ENCODE data around the gene GBA2.

The GBA2 gene

DNA sequence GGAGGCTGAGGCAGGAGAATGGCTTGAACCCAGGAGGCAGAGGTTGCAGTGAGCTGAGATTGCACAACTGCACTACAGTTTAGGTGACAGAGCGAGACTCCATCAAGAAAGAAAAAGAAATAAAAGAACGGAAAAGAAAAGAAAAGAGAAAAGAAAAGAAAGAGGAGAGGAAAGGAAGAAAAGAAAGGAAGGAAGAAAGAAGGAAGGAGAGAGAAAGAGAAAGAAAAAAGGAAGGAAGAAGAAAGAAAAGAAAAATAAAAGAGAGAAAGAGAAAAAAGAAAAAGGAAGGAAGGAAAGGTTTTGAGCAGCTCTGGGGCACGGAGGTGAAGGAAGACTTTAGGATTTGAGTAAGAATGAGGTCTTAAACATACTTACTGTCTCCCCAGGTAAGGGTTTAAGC lies 35.5 kb downstream of the GBA2 start:
- DNase-seq: no peak

DNA sequence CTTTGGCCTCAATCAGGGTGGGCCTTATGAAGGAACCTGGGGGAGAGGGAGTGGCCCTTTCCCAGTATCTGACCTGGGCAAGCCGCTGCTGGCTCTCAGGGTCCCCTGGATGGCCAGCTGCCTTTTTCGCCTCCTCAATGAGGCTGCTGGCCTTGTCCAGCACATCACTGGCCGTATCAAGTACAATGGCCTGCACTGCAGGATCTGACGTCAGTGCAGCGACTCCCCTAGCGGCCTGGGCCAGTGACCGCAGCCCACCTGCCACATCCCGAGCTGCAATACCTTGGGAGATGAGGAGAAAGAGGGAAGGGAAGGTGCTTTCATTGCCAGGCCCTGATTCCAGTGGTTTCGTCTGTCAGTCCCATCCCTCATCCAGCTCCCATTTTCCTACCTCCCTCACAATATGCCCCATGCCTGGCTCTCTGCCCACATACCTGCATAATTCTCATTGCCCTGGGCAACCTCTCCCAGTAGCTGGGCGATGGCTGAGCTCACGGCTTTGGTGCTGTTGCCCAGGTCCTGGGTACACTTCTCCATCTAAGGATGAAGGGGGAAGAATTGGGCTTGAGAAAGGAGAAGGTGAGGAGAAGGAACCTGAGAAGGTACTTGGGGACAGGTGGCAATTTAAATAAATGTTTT lies 36.1 kb downstream of the GBA2 start:
- no peak for DNase-seq

DNA sequence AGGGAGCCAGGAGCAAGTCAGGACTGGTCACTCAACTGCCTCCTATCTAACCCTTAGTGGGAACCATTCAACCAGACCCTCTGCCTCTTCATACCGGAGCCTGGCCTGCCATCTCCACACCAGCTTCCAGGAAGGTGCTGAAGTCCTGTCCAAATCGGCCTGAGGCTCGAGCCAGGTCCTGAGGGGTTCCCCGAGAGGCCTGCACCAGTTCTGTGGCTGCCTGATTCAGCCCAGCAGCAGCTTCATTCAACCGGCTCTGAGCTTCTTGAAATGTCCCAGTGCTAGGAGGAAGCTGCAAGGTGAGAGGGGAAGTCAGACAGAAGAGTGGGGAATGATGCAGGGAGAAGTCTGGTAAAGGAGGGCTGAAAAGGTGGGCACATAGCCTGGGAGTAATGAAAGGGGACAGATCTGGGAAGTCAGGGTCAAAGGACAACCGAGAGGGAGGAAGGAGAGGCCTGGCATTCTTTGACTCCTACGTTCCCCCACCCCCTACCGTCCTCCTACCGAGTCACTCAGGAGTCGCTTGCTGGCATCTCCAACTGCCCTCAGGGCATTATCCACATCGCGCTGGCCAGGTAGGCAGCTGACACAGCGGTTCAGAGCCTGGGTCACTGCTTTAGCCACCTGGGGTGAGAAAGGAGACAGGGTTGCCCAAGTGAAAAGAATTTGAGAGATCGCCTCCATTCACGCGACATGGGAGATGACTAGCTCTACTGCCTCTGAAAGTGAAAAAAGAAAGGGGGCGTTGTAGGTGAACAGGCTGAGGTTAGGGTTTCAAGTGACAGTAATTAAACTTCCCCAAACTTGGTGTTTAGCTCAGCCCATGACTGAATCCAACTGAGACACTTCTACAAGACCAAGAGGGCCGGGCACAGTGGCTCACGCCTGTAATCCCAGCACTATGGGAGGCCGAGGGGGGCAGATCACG lies 37.3 kb downstream of the GBA2 start:
- no peak for DNase-seq

DNA sequence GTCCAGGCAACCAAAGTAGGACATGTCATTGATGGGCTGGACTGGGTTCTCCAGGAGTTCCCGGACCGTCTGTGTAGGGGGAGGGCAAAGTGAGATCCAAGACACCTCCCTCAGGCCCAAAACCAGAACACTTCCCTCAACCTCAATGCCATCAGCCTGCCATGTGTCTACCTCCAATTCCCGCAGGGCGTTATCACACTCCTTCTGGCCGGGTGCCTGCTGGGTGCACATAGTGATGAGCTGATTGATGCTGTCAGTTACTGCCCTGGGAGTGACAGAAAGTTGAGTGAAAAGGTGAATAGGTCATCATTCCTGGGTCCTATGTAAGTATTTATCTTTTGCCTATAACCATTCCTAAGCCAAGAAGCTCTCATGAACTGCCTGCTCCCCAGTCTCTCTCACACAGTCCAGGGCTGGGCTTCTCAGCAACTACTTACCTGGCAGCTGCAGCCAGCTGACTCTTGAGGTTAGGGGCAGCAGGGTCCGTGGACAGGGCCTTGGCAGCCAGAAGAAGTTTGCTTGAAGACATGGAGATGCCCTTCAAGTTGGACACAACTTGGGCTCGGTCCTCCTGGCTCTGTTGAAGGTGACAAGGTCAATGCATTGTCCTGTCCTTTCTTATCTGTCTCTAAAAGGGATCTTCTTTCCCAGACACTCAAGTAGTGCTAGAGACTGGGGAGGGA lies 38.1 kb downstream of the GBA2 start:
- DNase-seq: no peak

DNA sequence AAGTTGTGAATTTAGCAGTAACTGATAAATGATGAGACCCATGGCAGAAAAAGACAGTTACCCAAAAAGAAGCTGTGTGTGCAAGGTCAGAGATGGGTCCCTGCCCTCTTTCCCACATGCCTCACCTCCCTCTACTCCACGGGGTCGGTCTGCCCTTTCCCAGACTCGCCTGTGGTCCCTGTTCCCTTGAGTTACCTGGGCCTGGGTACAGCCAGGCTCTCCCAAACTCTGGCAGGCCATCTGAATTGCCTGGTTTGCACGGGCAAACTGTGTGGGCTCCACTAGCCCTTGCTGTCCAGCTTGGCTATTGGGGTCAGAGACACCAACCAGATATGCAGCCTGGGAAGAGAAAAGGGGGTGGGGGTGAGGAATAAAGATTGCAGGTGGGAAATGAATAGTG lies 40.9 kb downstream of the GBA2 start:
- no peak for DNase-seq

DNA sequence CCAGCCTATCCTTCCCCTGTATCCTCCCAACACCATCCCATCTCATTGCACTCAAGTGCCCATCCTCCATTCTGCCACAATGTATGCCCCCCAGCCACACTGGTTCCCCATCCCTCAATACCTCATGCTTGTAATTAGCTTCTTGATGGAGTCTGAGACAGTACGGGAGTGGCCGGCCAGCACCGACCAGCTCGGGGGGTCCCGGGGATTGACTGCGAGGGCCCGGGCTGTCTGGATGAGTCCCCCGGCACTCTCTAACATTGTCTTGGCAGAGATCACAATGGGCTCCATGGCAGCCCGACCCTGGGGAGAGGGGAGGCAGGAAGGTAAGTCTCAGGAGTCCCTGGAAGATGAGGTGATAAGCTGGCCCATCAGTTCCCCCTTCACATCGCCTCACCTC lies 42.1 kb downstream of the GBA2 start:
- no peak for DNase-seq

DNA sequence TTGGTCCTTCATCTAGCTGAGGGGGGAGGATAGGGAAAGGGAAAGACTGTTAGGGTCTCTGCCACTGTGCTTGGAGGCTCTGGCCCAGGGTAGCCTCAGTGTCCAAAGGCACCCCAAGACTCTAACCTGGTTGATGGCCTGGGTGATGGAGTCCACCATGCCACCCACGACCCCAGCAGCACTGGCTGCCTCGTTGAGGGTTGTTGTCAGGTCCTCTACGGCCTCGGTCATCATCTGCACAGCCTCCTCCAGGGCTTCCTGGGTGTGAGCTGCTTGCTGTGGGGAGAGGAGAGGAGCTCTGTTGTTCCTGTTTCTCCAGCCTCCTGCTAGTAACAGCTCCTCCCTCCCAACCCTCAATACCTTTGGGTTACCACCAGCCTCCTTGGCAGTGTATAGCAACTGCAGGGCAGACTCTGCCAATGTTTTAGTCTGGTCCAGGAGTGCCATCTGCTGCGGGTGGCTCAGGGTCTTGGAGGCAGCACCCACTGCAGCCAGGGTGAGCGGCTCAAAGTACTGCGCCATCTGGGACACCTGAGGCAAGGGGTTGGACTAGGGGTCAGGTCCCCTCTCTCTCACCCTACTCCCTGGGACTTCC lies 43.1 kb downstream of the GBA2 start:
- no peak for DNase-seq

DNA sequence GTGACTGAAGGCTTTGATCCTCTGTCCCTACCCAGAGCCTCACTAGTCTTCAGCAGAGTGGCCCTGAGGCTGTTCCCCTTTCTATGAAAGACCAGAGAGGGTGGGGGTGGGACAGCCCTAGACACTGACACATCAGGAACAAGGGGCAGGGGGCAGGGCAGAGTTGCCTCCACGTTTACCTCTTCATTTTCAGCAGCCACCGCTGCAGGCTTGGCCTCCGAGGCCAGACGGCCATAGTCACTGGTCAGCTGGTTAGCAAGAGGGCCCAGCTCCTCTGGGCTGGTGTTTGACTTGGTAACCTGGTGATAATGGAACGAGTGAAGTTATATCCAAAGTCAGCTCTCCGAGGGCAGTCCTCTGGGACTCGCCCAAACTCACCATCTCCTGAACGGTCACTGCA lies 43.7 kb downstream of the GBA2 start:
- DNase-seq: no peak

DNA sequence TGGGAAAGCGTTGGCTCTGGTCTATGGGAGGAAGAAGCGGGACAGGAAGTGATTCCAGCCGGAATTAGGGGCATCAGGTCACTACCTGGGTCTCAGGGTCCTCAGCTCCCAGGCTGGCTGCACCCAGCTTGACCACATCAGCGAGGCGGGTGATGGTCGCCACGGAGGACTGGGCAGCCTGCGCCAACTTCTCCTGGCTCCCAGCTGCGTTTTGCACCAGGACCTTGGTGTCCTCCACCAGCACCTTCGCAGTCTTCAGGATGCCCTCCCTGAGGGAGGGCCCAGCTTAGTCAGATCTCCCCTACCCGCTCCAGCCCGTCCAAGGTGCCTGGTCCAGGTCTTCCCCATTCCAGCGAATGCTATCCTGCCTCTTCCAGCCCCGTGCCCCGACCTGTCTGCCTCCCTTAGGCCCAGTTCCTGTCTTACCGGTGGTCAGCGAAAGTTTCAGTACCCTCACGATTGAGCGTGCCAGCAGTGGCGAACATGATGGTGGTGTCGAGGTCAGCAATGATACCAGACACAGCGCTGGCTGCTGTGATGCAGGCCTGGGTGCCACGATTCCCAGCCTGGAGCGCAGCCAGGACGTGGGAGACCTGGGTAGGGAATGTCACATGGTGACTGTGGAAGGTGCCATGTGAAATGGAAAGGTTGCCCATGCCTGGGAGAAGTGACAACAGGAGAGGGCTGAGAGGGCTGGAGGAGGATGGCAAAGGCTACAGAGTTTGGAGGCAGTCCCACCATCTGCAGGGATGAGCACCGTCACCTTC lies 44.9 kb downstream of the GBA2 start:
- DNase-seq: no peak

DNA sequence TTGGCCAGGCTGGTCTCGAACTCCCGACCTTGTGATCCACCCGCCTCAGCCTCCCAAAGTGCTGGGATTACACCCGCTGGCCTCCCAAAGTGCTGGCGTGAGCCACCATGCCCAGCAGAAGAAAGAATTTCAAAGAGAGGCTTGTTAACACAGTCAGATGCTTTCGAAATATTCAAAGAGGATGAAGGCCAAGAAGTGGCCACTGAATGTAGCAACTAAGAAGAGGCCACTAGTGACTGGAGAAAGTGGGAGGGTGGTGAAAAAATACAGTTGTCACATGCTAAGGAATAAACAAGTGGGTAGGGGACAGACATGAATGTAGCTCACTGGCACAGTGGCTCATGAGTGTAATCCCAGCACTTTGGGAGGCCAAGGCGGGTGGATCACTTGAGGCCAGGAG lies 46.3 kb downstream of the GBA2 start:
- no peak for DNase-seq

DNA sequence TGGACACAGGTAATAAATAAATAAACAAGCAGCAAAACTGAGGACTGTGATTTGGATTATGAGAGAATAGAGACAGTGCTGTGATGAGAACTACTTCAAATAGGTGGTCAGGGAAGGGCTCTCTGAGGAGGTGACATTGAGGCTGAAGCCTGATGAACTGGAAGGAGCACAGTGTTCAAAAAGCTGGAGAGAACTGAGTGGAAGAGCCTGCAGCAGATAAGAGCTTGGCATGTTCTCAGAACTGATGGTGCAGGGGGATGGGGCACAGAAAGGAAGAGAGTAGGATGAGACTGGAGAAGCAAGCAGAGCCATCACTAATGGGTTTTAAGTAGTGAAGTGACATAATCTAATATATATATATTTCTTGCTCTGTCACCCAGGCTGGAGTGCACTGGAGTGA lies 48.1 kb downstream of the GBA2 start:
- DNase-seq: no peak

DNA sequence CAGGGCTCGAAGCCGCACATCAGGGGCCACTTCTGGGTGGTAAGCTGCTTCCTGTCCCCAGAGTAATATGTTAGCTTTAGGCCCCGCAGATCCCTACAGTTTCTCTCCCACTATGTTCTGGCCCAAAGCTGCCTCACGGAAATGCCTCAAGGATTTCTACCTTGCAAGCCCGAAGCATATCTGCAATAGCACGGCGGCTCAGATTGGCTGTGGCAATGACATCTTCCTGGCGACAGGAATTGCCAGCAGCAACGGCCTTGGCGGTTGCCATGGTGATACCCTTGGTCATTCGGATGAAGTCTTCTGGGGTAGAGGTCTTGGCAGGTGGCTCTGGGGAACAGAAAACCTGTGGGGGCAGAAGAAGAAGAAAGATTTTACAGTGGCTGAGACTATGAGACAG lies 49.0 kb downstream of the GBA2 start:
- no peak for DNase-seq

DNA sequence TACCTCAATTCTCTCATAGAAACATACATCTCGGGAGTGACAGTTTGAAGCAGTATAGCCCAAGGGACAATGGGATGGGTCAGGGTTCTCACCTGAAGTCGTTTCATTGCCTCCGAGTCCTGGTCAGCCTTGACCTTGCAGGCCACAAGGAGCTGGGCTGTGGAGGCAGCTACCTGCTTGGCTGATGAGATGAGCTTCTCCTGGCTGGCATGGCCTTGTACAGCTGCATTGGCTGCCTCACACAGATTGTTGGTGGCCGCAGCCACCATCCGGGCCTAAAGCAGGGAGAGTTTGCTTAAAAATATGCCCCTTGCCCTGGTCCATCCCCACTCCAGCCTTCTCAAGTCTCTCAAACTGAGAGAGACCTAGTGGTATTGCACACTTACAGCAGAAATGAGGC lies 50.8 kb downstream of the GBA2 start:
- DNase-seq: no peak

DNA sequence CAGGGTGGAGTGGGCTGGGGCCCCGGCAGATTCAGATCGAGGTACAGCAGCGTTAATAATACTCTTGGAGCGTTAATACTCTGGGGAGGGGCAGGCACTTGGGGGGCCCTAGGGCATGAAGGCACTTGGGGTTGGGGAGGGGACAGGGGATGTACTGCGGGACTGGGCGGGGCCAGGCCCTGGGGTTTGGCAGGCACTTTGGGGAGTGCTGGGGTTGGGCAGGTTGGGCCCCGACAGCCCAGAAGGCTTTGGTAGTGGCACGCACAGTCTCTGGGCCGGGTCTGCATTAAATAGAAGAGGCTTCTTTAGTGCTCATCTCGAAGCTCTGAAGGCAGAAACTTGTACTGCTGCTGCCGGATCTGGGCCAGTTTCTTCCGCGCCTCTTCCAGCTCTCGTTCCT lies 51.5 kb downstream of the GBA2 start:
- no peak for DNase-seq

DNA sequence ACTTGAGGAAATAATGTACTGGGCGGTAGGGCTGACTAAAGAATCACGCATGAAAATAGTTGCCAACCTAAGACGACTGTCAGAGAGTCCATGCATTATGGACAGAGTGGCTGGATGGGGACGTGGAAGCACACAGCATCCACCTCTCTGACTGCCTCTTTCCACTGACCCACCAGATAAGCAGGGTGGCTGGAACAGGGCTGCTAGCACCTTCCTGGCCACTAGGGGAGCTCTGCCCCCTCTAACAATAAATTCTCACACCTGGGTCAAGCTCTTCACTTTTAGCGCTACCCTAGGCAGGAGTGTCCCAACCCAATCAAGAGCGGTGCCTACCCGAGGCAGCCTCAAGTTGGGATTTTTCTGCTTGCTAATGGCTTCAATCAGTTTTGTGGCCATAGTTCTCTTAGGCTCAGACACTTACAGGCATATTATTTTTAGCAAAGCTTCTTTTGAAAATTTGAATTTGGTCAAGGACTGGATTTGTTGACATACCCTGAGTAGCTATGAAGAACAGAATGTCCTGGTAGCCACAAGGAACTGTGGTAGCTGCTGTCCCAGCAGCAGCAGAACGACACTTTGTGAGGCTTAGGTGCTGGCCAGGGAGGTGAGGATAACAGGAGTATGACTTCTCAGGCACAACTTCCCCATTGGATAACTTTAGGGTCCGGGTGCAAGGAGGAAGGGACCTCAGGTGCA lies 52.4 kb downstream of the GBA2 start:
- peak; percentile 12 to 38 (median 20) for DNase-seq

DNA sequence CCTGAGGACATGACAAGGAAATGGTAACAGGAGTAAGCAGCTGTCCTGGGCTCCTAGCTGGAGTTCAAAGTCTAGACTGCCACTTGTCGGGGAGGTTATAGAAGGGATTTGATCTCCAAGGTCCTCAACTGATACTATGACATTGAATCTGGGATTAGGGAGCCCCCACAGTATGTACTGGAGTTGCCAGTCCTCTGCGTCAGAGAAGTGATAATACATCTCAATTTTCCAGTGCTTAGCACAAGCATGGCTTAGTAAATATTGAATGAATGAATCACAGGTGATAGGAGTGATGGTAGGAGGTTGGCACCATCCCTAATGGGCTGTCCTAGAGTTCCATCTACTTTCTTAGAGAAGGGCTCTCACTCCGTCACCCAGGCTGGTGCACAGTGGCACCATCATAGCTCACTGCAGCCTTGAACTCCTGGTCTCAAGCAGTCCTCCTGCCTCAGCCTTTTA lies 53.1 kb downstream of the GBA2 start:
- no peak for DNase-seq

DNA sequence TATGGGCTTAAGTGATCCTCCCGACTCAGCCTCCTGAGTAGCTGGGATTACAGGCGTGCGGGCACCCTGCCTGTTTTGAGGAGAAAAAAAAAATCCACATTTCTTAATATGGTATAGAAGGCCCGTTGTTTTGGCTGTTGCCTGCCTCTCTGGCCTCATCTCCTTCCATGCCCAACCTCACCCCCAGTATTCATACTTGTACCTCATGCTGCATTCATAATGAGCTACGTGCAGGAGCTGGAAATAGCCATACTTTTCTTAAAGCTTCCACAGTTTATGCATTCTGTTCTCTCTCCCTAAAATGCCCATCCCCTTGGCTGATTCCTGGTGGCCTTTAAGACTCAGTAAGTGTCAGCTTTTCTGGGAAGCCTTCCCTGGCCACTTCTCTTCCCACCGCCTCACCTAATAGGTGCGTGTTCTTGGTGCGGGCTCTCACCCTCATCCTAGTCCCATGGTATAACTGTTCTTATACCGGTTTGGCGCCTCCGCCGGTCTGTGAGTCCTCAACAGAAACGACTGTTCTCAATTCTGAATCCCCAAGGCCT lies 57.2 kb downstream of the GBA2 start:
- DNase-seq: no peak

DNA sequence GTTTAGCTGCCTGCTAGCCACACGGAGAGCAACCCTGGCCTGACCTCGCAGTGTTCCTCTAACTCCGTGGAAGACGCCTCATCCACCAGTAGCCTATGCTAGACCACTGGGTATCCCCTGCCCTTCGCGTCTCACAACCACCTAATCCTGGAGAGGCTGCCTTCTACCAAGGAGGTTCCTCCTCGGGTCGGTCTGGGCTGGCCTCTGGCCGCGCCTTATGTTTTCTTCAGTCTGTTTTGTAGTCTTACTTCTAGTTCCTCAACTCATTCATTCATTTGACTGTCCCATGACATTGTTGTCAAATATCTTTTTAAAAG lies 57.7 kb downstream of the GBA2 start:
- DNase-seq: no peak

DNA sequence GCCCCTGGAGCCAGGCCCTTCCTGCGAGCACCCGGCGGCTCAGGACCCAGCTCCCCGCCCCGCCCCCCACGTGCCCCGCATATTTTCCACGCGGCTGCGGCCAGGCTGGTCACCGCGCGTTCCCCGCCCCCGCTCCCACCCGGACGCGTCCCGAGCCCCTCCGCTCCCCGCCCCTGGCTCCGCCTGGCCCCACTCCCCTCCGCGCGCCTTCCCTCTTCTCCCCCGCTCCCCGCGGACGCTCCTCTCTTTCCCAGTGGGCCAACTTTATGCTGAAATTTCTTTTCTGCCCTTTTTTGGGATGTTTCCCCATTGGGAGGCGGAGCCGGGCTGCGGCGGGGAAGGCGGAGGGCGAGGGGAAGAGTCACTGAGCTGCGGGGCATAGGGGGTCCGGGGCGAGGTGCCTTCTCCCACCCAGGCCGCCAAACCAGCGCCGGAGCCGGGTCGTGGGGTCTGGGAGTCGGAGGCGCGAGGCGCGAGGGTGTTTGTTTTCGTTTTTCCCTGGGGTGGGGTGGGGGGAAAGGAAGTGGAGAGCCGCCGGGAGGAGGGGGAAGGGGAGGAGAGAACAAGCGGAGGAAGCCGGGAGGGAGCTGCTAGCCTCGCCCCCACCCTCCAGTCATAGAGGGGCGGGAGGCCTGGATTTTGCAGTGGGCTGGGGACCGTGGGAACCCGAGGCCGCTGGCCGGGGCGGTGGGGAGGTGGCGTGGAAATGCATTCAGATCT lies 58.3 kb downstream of the GBA2 start:
- DNase-seq: no peak

DNA sequence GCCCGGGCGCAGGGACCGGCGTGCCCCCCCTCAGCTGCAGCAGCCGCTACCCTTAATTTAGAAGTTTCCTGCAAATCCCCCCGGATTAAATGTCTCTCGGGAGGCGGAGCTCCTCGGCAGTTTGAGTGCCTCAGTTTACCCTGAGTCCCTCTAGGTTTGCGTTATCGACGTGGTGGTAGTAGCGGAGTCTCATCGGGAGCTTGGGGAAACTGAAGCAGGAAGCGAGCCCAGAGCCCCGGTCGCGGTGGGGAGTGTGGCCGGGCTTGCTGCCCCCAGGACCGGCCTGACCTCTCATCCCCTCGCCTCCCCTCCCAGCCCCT lies 58.8 kb downstream of the GBA2 start:
- DNase-seq: no peak

DNA sequence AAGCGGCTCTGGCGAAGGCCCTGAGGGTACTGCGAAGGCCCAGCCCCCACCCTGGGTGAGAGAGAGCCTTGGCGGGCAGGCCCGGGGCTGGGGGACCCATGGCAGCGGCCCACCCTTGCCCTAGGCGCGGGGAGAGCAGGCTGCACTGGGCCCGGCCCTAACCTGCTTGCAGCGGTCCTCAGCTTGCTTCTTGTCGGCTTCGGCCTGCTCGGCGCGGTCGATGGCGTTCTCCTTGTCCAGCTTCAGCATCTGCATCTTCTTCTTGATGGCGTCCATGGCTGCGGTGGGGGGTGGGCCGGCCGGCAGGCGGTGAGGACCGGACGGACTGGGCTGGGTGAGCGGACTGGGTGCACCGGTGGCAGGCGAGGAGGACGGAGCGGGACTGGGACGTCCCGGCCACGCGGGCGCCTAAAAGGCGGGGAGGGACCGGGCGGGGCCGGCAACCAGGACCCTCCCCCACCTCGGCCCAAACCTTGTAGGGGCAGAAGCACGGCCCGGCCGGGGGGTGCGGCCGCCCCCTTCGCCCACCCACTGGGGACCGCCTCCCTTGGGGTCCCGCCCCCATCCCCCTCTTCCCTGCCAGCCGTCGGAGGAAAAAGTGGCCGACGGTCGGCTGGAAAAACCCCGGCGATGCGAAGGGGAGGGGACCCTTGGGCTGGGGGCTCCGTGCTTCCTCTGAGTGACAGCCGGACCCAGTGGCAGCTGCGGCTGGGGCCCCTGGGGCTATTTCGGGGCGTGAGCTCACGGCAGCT lies 59.3 kb downstream of the GBA2 start, which contains the start of gene TPM2:
TPM2 (minus strand) TSS at position 384 of the 752 bp plus-strand sequence; CDS start at position 276, 108 bp downstream.
- DNase-seq: no peak

Measured in activated CD4-positive, CD25-positive, alpha-beta regulatory T cell (primary cell).